ENCODE data around the gene PDHA1.

PDHA1 gene

DNA sequence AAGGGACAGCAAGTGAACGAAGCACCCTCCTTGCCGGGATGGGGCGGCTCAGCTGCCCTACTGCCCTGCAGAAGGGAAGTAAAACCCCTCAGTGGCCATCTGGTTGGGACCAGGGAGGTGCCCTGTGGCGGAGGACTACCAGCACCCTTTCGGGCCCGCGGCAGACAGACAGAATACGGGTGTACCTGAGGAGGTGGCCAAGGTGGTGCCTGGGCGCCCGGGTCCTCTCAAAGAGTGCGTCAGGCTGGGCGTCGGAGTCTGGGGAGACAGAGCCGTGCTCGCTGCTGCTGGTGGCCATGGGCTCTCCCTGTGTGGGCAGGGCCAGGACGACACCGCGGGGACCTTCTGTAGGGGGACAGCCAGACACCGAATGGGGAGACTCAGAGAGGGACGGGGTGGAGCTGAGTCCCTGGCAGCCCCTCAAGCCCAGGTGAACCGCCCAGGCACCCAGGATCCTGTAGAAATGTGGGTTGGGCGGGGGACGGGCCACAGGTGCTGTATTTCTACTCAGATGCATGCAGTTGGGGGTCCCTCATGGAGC is 29.7 kb downstream of the PDHA1 start:
- H3K9me3 ChIP-seq (ENCODE audit: insufficient read depth, low read length), result no peaks in the 10 kb centered on the region
- peak overlapping the region; percentile 83 for H3K4me2 ChIP-seq (ENCODE audit: low read length)
- no peak for TF ChIP-seq EZH2phosphoT487 (IDR thresholded peaks at IDR 0.05; ENCODE audit: low read depth)
- TF ChIP-seq, protein P1, sequence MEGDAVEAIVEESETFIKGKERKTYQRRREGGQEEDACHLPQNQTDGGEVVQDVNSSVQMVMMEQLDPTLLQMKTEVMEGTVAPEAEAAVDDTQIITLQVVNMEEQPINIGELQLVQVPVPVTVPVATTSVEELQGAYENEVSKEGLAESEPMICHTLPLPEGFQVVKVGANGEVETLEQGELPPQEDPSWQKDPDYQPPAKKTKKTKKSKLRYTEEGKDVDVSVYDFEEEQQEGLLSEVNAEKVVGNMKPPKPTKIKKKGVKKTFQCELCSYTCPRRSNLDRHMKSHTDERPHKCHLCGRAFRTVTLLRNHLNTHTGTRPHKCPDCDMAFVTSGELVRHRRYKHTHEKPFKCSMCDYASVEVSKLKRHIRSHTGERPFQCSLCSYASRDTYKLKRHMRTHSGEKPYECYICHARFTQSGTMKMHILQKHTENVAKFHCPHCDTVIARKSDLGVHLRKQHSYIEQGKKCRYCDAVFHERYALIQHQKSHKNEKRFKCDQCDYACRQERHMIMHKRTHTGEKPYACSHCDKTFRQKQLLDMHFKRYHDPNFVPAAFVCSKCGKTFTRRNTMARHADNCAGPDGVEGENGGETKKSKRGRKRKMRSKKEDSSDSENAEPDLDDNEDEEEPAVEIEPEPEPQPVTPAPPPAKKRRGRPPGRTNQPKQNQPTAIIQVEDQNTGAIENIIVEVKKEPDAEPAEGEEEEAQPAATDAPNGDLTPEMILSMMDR (IDR thresholded peaks at IDR 0.05; ENCODE audit: low read depth, low read length), result no peak
- H2AFZ ChIP-seq (ENCODE audit: low read depth, low read length), result no peak overlapping the region
- no peak overlapping the region for H3K27ac ChIP-seq (ENCODE audit: low read length)
- H4K20me1 ChIP-seq (ENCODE audit: insufficient read depth, low read length), result no peaks in the 10 kb centered on the region
- no peaks in the 10 kb centered on the region for H3K4me1 ChIP-seq (ENCODE audit: low read length)
- H3K36me3 ChIP-seq (replicated peaks; ENCODE audit: low read depth, low read length), result no peaks in the 10 kb centered on the region
- H3K27me3 ChIP-seq (ENCODE audit: low read depth, low read length), result no peaks in the 10 kb centered on the region
- H3K4me3 ChIP-seq (ENCODE audit: low read length), result peak overlapping the region; percentile 75
- no peak overlapping the region for H3K9ac ChIP-seq (ENCODE audit: low read length)
- H3K79me2 ChIP-seq (ENCODE audit: low read length), result no peaks in the 10 kb centered on the region

DNA sequence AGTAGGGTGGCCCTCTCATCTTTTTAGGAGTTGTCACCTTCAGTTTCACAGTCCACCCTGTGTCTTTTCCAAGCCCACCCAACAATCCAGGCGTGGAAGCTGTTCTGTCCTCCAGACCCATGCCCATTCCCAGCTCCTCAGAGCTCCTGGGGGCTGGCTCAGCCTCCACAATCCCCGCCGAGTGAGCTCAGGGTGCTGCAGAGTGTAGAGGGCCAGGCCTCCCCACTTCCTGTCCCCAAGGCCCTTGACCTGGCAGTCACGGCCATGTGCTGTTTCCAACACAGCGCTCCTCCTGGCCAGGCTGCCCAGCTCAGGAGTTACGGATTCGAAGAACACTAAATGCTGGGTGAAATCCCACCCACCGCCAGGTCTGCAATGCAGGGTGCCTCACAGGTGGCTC is 31.8 kb downstream of the PDHA1 start:
- Histone ChIP-seq H2AFZ (ENCODE audit: low read depth, low read length) (no peak overlapping the region), H3K4me3 (ENCODE audit: low read length) (no peak overlapping the region), H3K27ac (ENCODE audit: low read length) (no peak overlapping the region), H3K9ac (ENCODE audit: low read length) (no peak overlapping the region), H3K79me2 (ENCODE audit: low read length) (no peaks in the 10 kb centered on the region), H3K4me2 (ENCODE audit: low read length) (no peak overlapping the region), H3K4me1 (ENCODE audit: low read length) (no peaks in the 10 kb centered on the region), H3K9me3 (ENCODE audit: insufficient read depth, low read length) (no peaks in the 10 kb centered on the region), H4K20me1 (ENCODE audit: insufficient read depth, low read length) (no peaks in the 10 kb centered on the region), H3K36me3 (replicated peaks; ENCODE audit: low read depth, low read length) (no peaks in the 10 kb centered on the region), H3K27me3 (ENCODE audit: low read depth, low read length) (no peaks in the 10 kb centered on the region)
- TF ChIP-seq, protein P1 (IDR thresholded peaks at IDR 0.05; ENCODE audit: low read depth, low read length), result no peak
- TF ChIP-seq EZH2phosphoT487 (IDR thresholded peaks at IDR 0.05; ENCODE audit: low read depth), result no peak

DNA sequence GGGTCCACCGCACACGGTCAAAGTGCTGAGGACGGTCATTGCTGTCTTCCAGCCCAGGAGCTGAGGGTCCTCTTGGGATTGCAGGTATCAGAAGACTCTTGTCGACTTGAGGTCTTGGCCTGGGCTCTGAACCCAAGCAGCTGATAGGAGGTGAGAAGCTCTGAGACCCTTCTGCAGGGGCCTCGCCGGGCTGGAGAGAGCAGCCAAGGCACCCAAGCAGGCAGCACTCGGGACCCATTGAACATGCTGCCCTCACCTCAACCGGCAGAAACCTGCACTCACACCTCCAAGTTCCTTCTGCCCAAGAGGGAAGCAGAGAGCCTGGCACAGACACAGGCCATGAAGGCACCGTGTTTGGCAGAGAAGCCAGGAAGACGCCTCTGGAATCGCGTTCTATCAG is 34.1 kb downstream of the PDHA1 start:
- no peaks in the 10 kb centered on the region for H3K4me1 ChIP-seq (ENCODE audit: low read length)
- no peak overlapping the region for H3K27ac ChIP-seq (ENCODE audit: low read length)
- no peak overlapping the region for H2AFZ ChIP-seq (ENCODE audit: low read depth, low read length)
- no peak overlapping the region for H3K4me3 ChIP-seq (ENCODE audit: low read length)
- H3K4me2 ChIP-seq (ENCODE audit: low read length), result no peak overlapping the region
- no peaks in the 10 kb centered on the region for H3K79me2 ChIP-seq (ENCODE audit: low read length)
- no peaks in the 10 kb centered on the region for H3K36me3 ChIP-seq (replicated peaks; ENCODE audit: low read depth, low read length)
- no peak overlapping the region for H3K9ac ChIP-seq (ENCODE audit: low read length)
- no peaks in the 10 kb centered on the region for H3K9me3 ChIP-seq (ENCODE audit: insufficient read depth, low read length)
- H4K20me1 ChIP-seq (ENCODE audit: insufficient read depth, low read length), result no peaks in the 10 kb centered on the region
- H3K27me3 ChIP-seq (ENCODE audit: low read depth, low read length), result no peaks in the 10 kb centered on the region
- TF ChIP-seq, protein P1 (IDR thresholded peaks at IDR 0.05; ENCODE audit: low read depth, low read length), result no peak
- TF ChIP-seq EZH2phosphoT487 (IDR thresholded peaks at IDR 0.05; ENCODE audit: low read depth), result no peak

DNA sequence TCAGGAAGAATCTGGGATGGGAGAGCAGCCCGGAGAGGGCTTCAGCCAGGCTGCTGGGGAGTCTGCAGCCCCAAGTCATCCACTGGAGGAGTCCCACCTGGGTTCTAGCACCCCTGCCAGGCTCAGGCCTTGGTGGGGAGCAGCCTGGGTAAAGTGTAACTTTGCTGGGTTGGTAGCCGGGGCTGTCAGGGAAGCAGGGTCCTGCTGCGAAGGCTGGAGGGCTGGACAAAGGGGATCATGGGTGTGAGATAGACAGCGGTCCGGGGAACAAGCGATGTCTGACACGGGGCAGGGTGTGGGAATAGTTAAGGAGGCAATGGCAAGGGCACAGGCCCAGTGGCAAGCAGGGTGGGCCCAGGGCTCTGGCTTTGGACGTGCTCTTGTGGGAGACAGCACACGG is 37.6 kb downstream of the PDHA1 start:
- Histone ChIP-seq H3K4me1 (ENCODE audit: low read length) (no peaks in the 10 kb centered on the region), H3K4me2 (ENCODE audit: low read length) (no peak overlapping the region), H3K79me2 (ENCODE audit: low read length) (no peaks in the 10 kb centered on the region), H2AFZ (ENCODE audit: low read depth, low read length) (no peak overlapping the region), H3K36me3 (replicated peaks; ENCODE audit: low read depth, low read length) (no peaks in the 10 kb centered on the region), H3K27ac (ENCODE audit: low read length) (no peak overlapping the region), H3K27me3 (ENCODE audit: low read depth, low read length) (no peaks in the 10 kb centered on the region), H3K9me3 (ENCODE audit: insufficient read depth, low read length) (no peaks in the 10 kb centered on the region), H3K4me3 (ENCODE audit: low read length) (no peak overlapping the region), H4K20me1 (ENCODE audit: insufficient read depth, low read length) (no peaks in the 10 kb centered on the region), H3K9ac (ENCODE audit: low read length) (no peak overlapping the region)
- no peak for TF ChIP-seq EZH2phosphoT487 (IDR thresholded peaks at IDR 0.05; ENCODE audit: low read depth)
- TF ChIP-seq, protein P1 (IDR thresholded peaks at IDR 0.05; ENCODE audit: low read depth, low read length), result no peak

All from OCI-LY3 (cell line).